ENCODE data around the gene LZTS3.

DNA sequence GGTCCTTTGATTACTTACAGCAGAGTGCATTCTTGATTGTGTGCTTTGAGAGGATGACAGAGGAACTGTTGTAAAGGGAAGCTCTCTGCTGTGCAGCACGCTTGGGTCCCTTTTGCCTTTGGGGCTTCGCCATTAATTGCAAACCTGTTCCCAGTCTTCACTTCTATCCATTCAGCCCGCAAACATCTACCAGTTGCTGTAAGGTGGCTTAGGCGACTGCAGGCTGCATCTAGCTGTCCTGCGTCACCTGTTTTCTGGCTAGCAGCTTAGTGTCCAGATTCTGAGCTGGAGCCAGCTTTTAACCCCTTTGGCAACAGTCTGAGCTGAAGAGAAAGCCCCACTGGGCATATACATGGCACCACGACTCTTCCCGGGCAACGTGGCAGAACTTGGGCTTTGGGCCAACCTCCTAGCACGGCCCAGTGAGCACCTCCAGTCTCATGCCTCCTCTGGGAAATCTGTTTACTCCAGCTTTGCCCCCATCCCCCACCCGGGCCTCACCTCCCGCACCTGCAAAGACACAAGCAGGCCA lies 11.2 kb downstream of the LZTS3 start:
- TF ChIP-seq, protein P1, sequence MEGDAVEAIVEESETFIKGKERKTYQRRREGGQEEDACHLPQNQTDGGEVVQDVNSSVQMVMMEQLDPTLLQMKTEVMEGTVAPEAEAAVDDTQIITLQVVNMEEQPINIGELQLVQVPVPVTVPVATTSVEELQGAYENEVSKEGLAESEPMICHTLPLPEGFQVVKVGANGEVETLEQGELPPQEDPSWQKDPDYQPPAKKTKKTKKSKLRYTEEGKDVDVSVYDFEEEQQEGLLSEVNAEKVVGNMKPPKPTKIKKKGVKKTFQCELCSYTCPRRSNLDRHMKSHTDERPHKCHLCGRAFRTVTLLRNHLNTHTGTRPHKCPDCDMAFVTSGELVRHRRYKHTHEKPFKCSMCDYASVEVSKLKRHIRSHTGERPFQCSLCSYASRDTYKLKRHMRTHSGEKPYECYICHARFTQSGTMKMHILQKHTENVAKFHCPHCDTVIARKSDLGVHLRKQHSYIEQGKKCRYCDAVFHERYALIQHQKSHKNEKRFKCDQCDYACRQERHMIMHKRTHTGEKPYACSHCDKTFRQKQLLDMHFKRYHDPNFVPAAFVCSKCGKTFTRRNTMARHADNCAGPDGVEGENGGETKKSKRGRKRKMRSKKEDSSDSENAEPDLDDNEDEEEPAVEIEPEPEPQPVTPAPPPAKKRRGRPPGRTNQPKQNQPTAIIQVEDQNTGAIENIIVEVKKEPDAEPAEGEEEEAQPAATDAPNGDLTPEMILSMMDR (IDR thresholded peaks at IDR 0.05) = no peak
- no peak for TF ChIP-seq POLR2AphosphoS5 (IDR thresholded peaks at IDR 0.05)
